RPMI8226 (cell line): ENCODE data around the gene PEX19.
"Not testable (repeated sequence)": the region's sequence is repeated elsewhere in the genome, so short reads cannot be mapped to it uniquely, and the experiment has no call there.

Experiments
- DNase-seq: peaks from one replicate; pipeline ENCODE4 v3.0.0-alpha.2; 2015

Gene PEX19

GRCh38 chr1:160284782-160285344, at the start of gene PEX19:
Gene PEX19, minus strand, starts transcription at chr1:160285133. Its CDS starts 9 bp downstream, at chr1:160285124.
- peak; percentile 96 for DNase-seq

- DNase-seq: no peak
Measured at GRCh38 chr1:160332516-160332915, 47.6 kb upstream of the PEX19 start.

GRCh38 chr1:160330119-160330518, 45.2 kb upstream of the PEX19 start:
- DNase-seq: no peak

- no peak for DNase-seq
Measured at GRCh38 chr1:160328184-160328583, 43.3 kb upstream of the PEX19 start.

GRCh38 chr1:160326418-160326817, 41.5 kb upstream of the PEX19 start:
- DNase-seq: no peak

GRCh38 chr1:160325252-160325651, 40.3 kb upstream of the PEX19 start:
- no peak for DNase-seq

- no peak for DNase-seq
Measured at GRCh38 chr1:160322831-160323230, 37.9 kb upstream of the PEX19 start.

GRCh38 chr1:160315359-160315758, 30.4 kb upstream of the PEX19 start:
- no peak for DNase-seq

GRCh38 chr1:160309571-160309970, 24.6 kb upstream of the PEX19 start:
- DNase-seq: no peak

- no peak for DNase-seq
Measured at GRCh38 chr1:160309185-160309557, 24.2 kb upstream of the PEX19 start.

- DNase-seq: no peak
Measured at GRCh38 chr1:160308451-160309184, 23.7 kb upstream of the PEX19 start.

GRCh38 chr1:160307118-160307791, 22.3 kb upstream of the PEX19 start:
- no peak for DNase-seq

GRCh38 chr1:160300173-160300572, 15.2 kb upstream of the PEX19 start:
- no peak for DNase-seq

- no peak for DNase-seq
Measured at GRCh38 chr1:160296036-160296435, 11.1 kb upstream of the PEX19 start.

GRCh38 chr1:160293020-160293968, 8.4 kb upstream of the PEX19 start:
- no peak for DNase-seq

GRCh38 chr1:160291248-160292220, 6.6 kb upstream of the PEX19 start:
- DNase-seq: peak; percentile 75

- not testable (repeated sequence) for DNase-seq
Measured at GRCh38 chr1:160287769-160288168, 2.8 kb upstream of the PEX19 start.

- no peak for DNase-seq
Measured at GRCh38 chr1:160285506-160285905, 573 bp upstream of the PEX19 start.

GRCh38 chr1:160284220-160284781, 632 bp downstream of the PEX19 start:
- DNase-seq: peak; percentile 37

- no peak for DNase-seq
Measured at GRCh38 chr1:160282807-160283206, 2.1 kb downstream of the PEX19 start.

GRCh38 chr1:160277987-160278386, 6.9 kb downstream of the PEX19 start:
- DNase-seq: no peak
